ENCODE data around the gene EGR1. TPM values are rescaled to one million over a fixed set of nuclear protein-coding genes. Genes with fewer than 3 reads are reported as not detected.

The EGR1 gene
- polyA plus RNA-seq, 1 donor from 2014 or later = 15.6 TPM

- H3K9me3 ChIP-seq (ENCODE audit: low read length) = no peaks in the 10 kb centered on the region
- H3K27me3 ChIP-seq (ENCODE audit: insufficient read depth, low read depth, low read length) = no peaks in the 10 kb centered on the region
- no peaks in the 10 kb centered on the region for H3F3A ChIP-seq (ENCODE audit: insufficient read depth, low read length, poor library complexity, severe bottlenecking)
- H3K4me2 ChIP-seq (ENCODE audit: low read length) = no peak overlapping the region
- H3K27ac ChIP-seq (ENCODE audit: low read length) = no peak overlapping the region
- H3K36me3 ChIP-seq (ENCODE audit: insufficient read depth, low read length) = no peaks in the 10 kb centered on the region
- no peaks in the 10 kb centered on the region for H4K20me1 ChIP-seq (ENCODE audit: insufficient read depth)
- no peak for TF ChIP-seq MXI1 (conservative IDR thresholded peaks at IDR 0.05; ENCODE audit: poor library complexity, severe bottlenecking)
- TF ChIP-seq TAF1 (IDR thresholded peaks at IDR 0.05; ENCODE audit: low read depth) = no peak
- TF ChIP-seq REST (IDR thresholded peaks at IDR 0.05; ENCODE audit: borderline replicate concordance) = no peak
- TF ChIP-seq POLR2AphosphoS5 (IDR thresholded peaks at IDR 0.05) = no peak
- TF ChIP-seq SMC3 (conservative IDR thresholded peaks at IDR 0.05; ENCODE audit: poor library complexity) = no peak
- TF ChIP-seq EP300 (conservative IDR thresholded peaks at IDR 0.05; ENCODE audit: poor library complexity, severe bottlenecking) = no peak
- TF ChIP-seq CTCF (IDR thresholded peaks at IDR 0.05; ENCODE audit: poor library complexity, severe bottlenecking) = no peak
- no peak for TF ChIP-seq EZH2 (IDR thresholded peaks at IDR 0.05; ENCODE audit: borderline replicate concordance, insufficient read depth, low read length, poor library complexity, severe bottlenecking)
- TF ChIP-seq RAD21 (conservative IDR thresholded peaks at IDR 0.05) = no peak
- no peak overlapping the region for H2AFZ ChIP-seq (ENCODE audit: low read depth, low read length)
- H3K9ac ChIP-seq (ENCODE audit: low read length) = no peak overlapping the region
- H3K9me2 ChIP-seq (ENCODE audit: insufficient read depth, low read length) = no peaks in the 10 kb centered on the region
- no peaks in the 10 kb centered on the region for H3K79me2 ChIP-seq (replicated peaks; ENCODE audit: insufficient read depth, low read length)
- no peak overlapping the region for H3K4me3 ChIP-seq (ENCODE audit: low read length)
Measured at GRCh38 chr5:138482638-138483037, 17.4 kb downstream of the EGR1 start.

- no peak for TF ChIP-seq CTCF (IDR thresholded peaks at IDR 0.05; ENCODE audit: poor library complexity, severe bottlenecking)
- H3K27me3 ChIP-seq (ENCODE audit: insufficient read depth, low read depth, low read length) = no peaks in the 10 kb centered on the region
- H3K9me3 ChIP-seq (ENCODE audit: low read length) = no peaks in the 10 kb centered on the region
- H3K36me3 ChIP-seq (ENCODE audit: insufficient read depth, low read length) = no peaks in the 10 kb centered on the region
- no peak overlapping the region for H3K4me2 ChIP-seq (ENCODE audit: low read length)
- H2AFZ ChIP-seq (ENCODE audit: low read depth, low read length) = no peak overlapping the region
- H3K27ac ChIP-seq (ENCODE audit: low read length) = no peak overlapping the region
- no peaks in the 10 kb centered on the region for H3K9me2 ChIP-seq (ENCODE audit: insufficient read depth, low read length)
- H3K79me2 ChIP-seq (replicated peaks; ENCODE audit: insufficient read depth, low read length) = no peaks in the 10 kb centered on the region
- H4K20me1 ChIP-seq (ENCODE audit: insufficient read depth) = no peaks in the 10 kb centered on the region
- H3K9ac ChIP-seq (ENCODE audit: low read length) = no peak overlapping the region
- H3F3A ChIP-seq (ENCODE audit: insufficient read depth, low read length, poor library complexity, severe bottlenecking) = no peaks in the 10 kb centered on the region
- H3K4me3 ChIP-seq (ENCODE audit: low read length) = no peak overlapping the region
Measured at GRCh38 chr5:138488481-138488945, 23.2 kb downstream of the EGR1 start.

Data from neural cell (in vitro differentiated cells).